ENCODE measurements around the gene RAX2.

DNA sequence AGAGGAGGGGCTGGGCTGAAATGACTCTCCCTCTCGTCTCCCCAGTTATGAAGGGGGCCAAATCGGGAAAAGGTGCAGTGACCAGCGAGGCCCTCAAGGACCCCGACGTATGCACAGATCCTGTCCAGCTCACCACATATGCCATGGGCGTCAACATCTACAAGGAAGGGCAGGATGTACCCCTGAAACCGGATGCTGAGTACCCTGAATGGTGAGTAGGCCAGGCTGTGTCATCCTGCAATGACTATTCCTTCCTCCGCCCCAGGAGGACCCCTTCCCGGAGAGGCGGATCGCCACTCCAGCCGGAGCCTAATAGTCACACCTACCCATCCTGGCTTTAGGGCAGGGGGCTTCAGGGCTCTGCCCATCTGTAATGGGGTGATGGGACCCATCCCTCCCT, 6.9 kb downstream of the RAX2 start:
- TF ChIP-seq, protein P1, sequence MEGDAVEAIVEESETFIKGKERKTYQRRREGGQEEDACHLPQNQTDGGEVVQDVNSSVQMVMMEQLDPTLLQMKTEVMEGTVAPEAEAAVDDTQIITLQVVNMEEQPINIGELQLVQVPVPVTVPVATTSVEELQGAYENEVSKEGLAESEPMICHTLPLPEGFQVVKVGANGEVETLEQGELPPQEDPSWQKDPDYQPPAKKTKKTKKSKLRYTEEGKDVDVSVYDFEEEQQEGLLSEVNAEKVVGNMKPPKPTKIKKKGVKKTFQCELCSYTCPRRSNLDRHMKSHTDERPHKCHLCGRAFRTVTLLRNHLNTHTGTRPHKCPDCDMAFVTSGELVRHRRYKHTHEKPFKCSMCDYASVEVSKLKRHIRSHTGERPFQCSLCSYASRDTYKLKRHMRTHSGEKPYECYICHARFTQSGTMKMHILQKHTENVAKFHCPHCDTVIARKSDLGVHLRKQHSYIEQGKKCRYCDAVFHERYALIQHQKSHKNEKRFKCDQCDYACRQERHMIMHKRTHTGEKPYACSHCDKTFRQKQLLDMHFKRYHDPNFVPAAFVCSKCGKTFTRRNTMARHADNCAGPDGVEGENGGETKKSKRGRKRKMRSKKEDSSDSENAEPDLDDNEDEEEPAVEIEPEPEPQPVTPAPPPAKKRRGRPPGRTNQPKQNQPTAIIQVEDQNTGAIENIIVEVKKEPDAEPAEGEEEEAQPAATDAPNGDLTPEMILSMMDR (IDR thresholded peaks at IDR 0.05) = no peak
- TF ChIP-seq MXI1 (IDR thresholded peaks at IDR 0.05; ENCODE audit: low read depth, low read length) = no peak
